Kidney tubule cell (primary cell): ENCODE results near the gene SPTAN1.

Experiments
- DNase-seq: peaks from one replicate; pipeline ENCODE4 v3.0.0-alpha.2; 2018; ENCODE audit warnings: low spot score

SPTAN1 gene

GRCh38 chr9:128600099-128600498 is 47.7 kb downstream of the SPTAN1 start:
- no peak for DNase-seq

GRCh38 chr9:128603697-128604096 is 51.3 kb downstream of the SPTAN1 start:
- no peak for DNase-seq

GRCh38 chr9:128607642-128608350 is 55.4 kb downstream of the SPTAN1 start:
- no peak for DNase-seq

GRCh38 chr9:128610897-128611296 is 58.5 kb downstream of the SPTAN1 start:
- DNase-seq, result no peak

GRCh38 chr9:128611600-128612394 is 59.4 kb downstream of the SPTAN1 start:
- no peak for DNase-seq

- DNase-seq, result no peak
These were observed 62.3 kb downstream of the SPTAN1 start for GRCh38 chr9:128614728-128615127.

- no peak for DNase-seq
These were observed 63.2 kb downstream of the SPTAN1 start for GRCh38 chr9:128615571-128615970.

GRCh38 chr9:128617943-128618342 is 65.6 kb downstream of the SPTAN1 start:
- no peak for DNase-seq

GRCh38 chr9:128619127-128619526 is 66.7 kb downstream of the SPTAN1 start:
- no peak for DNase-seq

- DNase-seq, result no peak
These were observed 67.4 kb downstream of the SPTAN1 start for GRCh38 chr9:128619779-128620178.

GRCh38 chr9:128621730-128622455 is 69.5 kb downstream of the SPTAN1 start:
- no peak for DNase-seq

- no peak for DNase-seq
These were observed 72.2 kb downstream of the SPTAN1 start for GRCh38 chr9:128624566-128624965.

- DNase-seq, result no peak
These were observed 73.2 kb downstream of the SPTAN1 start for GRCh38 chr9:128625391-128626146.

GRCh38 chr9:128626181-128626580 is 73.8 kb downstream of the SPTAN1 start:
- no peak for DNase-seq

- DNase-seq, result no peak
These were observed 74.8 kb downstream of the SPTAN1 start for GRCh38 chr9:128627127-128627715.

GRCh38 chr9:128627906-128628305 is 75.5 kb downstream of the SPTAN1 start:
- no peak for DNase-seq

- no peak for DNase-seq
These were observed 76.2 kb downstream of the SPTAN1 start for GRCh38 chr9:128628471-128629048.

GRCh38 chr9:128629136-128629535 is 76.7 kb downstream of the SPTAN1 start:
- DNase-seq, result no peak

- DNase-seq, result no peak
These were observed 77.6 kb downstream of the SPTAN1 start for GRCh38 chr9:128629852-128630545.

- no peak for DNase-seq
These were observed 79.2 kb downstream of the SPTAN1 start for GRCh38 chr9:128631636-128632035.

GRCh38 chr9:128632066-128632465 is 79.7 kb downstream of the SPTAN1 start:
- DNase-seq, result no peak
